BLaER1 (cell line): ENCODE measurements around the gene ANKRD28.
"Not testable (repeated sequence)": the region's sequence is repeated elsewhere in the genome, so short reads cannot be mapped to it uniquely, and the experiment has no call there.

Experiments
- H3K27ac ChIP-seq: shearing (Covaris generic); formaldehyde crosslinking; 2 replicates; pipeline ENCODE4 v1.8.1; 2022
- H3K27me3 ChIP-seq: shearing (Covaris generic); formaldehyde crosslinking; 2 replicates; pipeline ENCODE4 v1.8.1; 2022
- H3K36me3 ChIP-seq: shearing (Covaris generic); formaldehyde crosslinking; 2 replicates; pipeline ENCODE4 v1.8.1; 2022
- H3K4me1 ChIP-seq: shearing (Covaris generic); formaldehyde crosslinking; 2 replicates; pipeline ENCODE4 v1.8.1; 2022
- H3K4me2 ChIP-seq: shearing (Covaris generic); formaldehyde crosslinking; 2 replicates; pipeline ENCODE4 v1.8.1; 2022
- H3K4me3 ChIP-seq: shearing (Covaris generic); formaldehyde crosslinking; 2 replicates; pipeline ENCODE4 v1.8.1; 2022
- H3K9ac ChIP-seq: shearing (Covaris generic); formaldehyde crosslinking; 2 replicates; pipeline ENCODE4 v1.8.1; 2022
- H3K9me3 ChIP-seq: shearing (Covaris generic); formaldehyde crosslinking; 2 replicates; pipeline ENCODE4 v1.8.1; 2022
- H4K20me1 ChIP-seq: shearing (Covaris generic); formaldehyde crosslinking; 2 replicates; pipeline ENCODE4 v1.8.1; 2022
- Cebpa-rat ChIP-seq: shearing (Covaris generic); IDR thresholded peaks from 2 replicates; pipeline ENCODE4 v1.8.1; 2022

Gene ANKRD28

DNA sequence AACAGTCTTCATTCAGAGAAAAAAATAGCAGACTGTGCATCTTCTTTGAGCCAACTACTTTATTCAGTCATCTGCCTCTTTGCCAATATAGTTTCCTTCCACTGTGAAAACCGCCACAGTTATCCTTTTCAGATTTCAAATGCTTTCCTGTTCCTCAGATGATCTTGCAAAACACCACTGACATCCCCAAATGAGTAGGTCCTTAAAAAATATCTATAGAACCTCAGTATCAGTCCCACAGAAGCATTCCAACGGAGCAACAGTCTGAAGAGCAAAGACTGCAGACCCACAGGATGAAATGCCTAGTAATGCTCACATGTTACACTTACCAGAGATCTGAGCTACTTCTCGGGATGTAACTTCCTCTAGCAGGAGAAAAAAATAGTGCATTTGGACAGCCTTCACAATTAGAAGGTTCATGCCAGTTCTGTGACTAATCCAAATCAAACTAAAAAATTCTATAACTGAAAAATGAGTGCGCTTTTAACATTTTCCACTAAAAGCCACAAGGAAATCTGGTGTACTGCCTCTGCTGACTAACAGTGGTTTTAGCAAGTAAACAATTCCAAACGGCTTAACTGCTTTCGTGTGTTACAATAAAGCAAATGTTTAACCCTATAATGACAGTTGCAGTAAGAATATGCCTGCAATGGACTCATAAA lies at the start of gene ANKRD28:
ANKRD28 (minus strand) TSS at position 338 of the 662 bp plus-strand sequence. CDS start 1,458 bp downstream, outside the sequence.
- Histone ChIP-seq H3K27me3 (no peaks in the 10 kb centered on the region), H3K36me3 (peaks cover 3% of the 10 kb centered on the region; the same call in 1 of the 2 replicates), H3K27ac (peak within 1 kb of the TSS; percentile 75), H4K20me1 (peaks cover 5% of the 10 kb centered on the region; the same call in 1 of the 2 replicates), H3K4me2 (peak within 1 kb of the TSS; percentile 84), H3K9ac (peak within 1 kb of the TSS; percentile 76), H3K4me3 (peak within 1 kb of the TSS; percentile 66), H3K4me1 (peaks cover 83% of the 10 kb centered on the region), H3K9me3 (no peaks in the 10 kb centered on the region)
- no peak for TF ChIP-seq Cebpa-rat

DNA sequence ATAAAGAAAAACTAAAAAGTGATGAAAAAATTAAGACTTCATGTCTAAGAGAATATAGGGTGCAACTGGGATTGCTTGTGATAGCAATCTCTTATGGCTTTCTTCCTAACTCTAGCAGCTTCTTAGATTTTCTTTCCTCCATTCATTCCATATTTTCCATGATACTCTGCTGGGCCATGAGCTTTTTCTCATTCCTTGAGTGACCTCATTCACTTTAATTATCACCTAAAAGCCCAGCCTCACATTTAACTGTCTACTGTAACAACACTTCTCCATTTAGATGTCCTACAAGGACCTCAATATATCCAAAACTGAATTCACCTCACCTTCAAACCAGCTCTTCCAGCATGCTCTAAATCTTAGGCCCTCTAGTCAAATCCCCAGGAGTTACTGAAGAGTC lies 49.5 kb upstream of the ANKRD28 start:
- Histone ChIP-seq H3K27me3 (no peaks in the 10 kb centered on the region), H3K4me2 (no peak overlapping the region), H3K9ac (no peak overlapping the region), H3K9me3 (peaks cover 42% of the 10 kb centered on the region), H3K27ac (no peak overlapping the region), H3K4me1 (no peaks in the 10 kb centered on the region), H3K36me3 (peaks cover 22% of the 10 kb centered on the region), H4K20me1 (peaks cover 46% of the 10 kb centered on the region), H3K4me3 (no peak overlapping the region)
- no peak for TF ChIP-seq Cebpa-rat

DNA sequence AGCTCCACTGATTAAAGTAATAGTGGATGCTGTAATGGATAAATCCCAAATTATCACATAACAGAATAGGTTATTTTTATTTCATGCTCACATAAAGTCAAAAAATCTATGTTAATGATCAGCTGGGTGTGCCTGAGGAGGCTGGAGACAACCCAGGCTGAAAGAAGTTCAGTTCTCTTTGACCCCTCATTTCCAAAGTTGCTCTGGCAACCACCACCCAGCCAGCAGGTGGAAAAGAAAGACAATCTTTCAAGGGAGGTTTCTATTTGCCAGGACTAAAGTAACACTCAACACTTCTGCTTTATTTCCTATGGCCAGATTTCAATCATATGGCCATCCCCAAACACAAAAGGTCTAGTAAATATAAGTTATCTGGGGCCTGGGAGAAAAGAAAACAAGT lies 48.8 kb upstream of the ANKRD28 start:
- H3K36me3 ChIP-seq = peaks cover 18% of the 10 kb centered on the region
- H3K27ac ChIP-seq = no peak overlapping the region
- no peaks in the 10 kb centered on the region for H3K4me1 ChIP-seq
- no peaks in the 10 kb centered on the region for H3K27me3 ChIP-seq
- no peak overlapping the region for H3K9ac ChIP-seq
- H4K20me1 ChIP-seq = peaks cover 46% of the 10 kb centered on the region
- no peak overlapping the region for H3K4me3 ChIP-seq
- no peak for TF ChIP-seq Cebpa-rat
- H3K4me2 ChIP-seq = no peak overlapping the region
- peaks cover 42% of the 10 kb centered on the region for H3K9me3 ChIP-seq

DNA sequence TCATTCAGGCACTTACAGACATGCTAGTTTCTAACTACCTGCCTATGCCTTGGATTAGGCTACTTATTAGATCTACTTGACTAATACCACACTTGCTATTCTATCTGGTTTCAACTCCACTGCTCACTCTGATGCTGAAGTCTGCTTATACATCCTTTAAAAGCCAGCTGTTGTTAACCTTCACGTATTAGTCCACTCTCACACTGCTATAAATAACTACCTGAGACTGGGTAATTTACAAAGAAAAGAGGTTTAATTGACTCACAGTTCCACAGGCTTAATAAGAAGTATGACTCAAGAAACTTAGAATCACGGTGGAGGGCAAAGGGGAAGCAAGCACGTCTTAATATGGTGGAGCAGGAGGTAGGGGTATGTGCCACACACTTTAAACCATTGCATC lies 47.7 kb upstream of the ANKRD28 start:
- Histone ChIP-seq H3K27me3 (no peaks in the 10 kb centered on the region), H3K4me1 (no peaks in the 10 kb centered on the region), H3K36me3 (peaks cover 7% of the 10 kb centered on the region), H3K9me3 (peaks cover 42% of the 10 kb centered on the region), H3K9ac (no peak overlapping the region), H3K27ac (no peak overlapping the region), H3K4me3 (no peak overlapping the region), H4K20me1 (peaks cover 46% of the 10 kb centered on the region), H3K4me2 (no peak overlapping the region)
- no peak for TF ChIP-seq Cebpa-rat

DNA sequence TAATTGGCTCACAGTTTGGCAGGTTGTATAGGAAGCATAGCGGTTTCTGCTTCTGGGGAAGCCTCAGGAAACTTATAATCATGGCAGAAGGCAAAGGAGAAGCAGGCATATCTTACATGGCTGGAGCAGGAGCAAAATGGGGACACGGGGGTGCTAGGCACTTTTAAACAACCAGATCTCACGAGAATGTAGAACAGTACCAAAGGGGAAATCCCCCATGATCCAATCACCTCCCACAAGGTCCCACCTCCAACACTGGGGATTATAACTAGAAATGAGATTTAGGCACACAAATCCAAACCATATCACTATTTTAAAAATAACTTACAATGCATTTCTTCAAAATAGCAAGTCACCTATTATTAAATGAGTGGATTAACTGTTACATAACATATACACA lies 47.1 kb upstream of the ANKRD28 start:
- TF ChIP-seq Cebpa-rat = no peak
- H3K36me3 ChIP-seq = peaks cover 3% of the 10 kb centered on the region; the same call in 1 of the 2 replicates
- no peaks in the 10 kb centered on the region for H3K27me3 ChIP-seq
- no peak overlapping the region for H3K4me3 ChIP-seq
- peaks cover 45% of the 10 kb centered on the region for H3K9me3 ChIP-seq
- H3K4me2 ChIP-seq = no peak overlapping the region
- H3K27ac ChIP-seq = no peak overlapping the region
- peaks cover 46% of the 10 kb centered on the region for H4K20me1 ChIP-seq
- no peak overlapping the region for H3K9ac ChIP-seq
- no peaks in the 10 kb centered on the region for H3K4me1 ChIP-seq

DNA sequence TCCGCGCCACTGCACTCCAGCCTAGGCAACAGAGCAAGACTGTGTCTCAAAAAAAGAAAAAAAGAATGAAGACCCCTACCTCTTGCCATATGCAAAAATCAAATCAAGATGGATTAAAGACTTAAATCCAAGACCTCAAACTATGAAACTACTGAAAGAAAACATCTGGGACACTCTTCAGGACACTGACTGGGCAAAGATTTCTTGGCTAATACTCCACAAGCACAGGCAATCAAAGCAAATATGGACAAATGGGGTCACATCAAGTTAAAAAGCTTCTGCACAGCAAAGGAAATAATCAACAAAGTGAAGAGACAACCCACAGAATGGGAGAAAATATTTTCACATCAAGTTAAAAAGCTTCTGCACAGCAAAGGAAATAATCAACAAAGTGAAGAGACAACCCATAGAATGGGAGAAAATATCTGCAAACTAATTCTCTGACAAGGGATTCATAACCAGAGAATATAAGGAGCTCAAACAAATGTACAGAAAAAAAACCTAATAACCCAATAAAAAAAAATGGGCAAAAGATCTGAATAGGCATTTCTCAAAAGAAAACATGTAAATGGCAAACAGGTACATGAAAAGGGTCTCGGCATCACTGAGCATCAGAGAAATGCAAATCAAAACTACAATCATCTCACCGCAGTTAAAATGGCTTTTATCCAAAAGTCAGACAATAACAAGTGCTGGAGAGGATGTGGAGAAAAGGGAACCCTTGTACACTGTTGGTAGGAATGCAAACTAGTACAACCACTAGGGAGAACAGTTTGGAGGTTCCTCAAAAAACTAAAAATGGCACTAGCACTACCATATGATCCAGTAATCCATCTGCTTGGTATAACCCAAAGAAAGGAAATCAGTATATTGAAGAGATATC lies 43.6 kb upstream of the ANKRD28 start:
- Histone ChIP-seq H4K20me1 (peaks cover 22% of the 10 kb centered on the region), H3K9me3 (peaks cover 56% of the 10 kb centered on the region)
- H3K27me3 ChIP-seq, H3K27ac ChIP-seq, H3K4me2 ChIP-seq, H3K4me1 ChIP-seq, H3K9ac ChIP-seq, H3K4me3 ChIP-seq, H3K36me3 ChIP-seq: not testable (repeated sequence)

DNA sequence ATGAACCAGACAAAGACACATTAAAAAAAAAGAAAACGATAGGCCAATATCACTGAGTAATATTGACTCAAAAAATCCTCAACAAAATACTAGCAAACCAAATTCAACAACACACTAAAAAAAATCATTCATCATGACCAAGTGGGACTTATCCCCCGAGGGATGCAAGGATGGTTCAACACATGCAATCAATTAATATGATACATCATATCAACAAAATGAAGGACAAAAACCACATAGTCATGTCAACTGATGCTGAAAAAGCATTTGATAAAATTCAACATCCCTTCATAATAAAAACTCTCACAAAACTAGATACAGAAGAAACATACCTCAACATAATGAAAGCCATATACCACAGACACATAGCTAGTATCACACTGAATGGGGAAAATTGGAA lies 41.8 kb upstream of the ANKRD28 start:
- H3K27ac ChIP-seq = no peak overlapping the region
- H3K4me2 ChIP-seq = no peak overlapping the region
- H4K20me1 ChIP-seq = peaks cover 10% of the 10 kb centered on the region; the same call in 1 of the 2 replicates
- TF ChIP-seq Cebpa-rat = no peak
- no peaks in the 10 kb centered on the region for H3K27me3 ChIP-seq
- H3K36me3 ChIP-seq = no peaks in the 10 kb centered on the region
- peaks cover 56% of the 10 kb centered on the region for H3K9me3 ChIP-seq
- no peak overlapping the region for H3K9ac ChIP-seq
- H3K4me1 ChIP-seq = no peaks in the 10 kb centered on the region
- no peak overlapping the region for H3K4me3 ChIP-seq

DNA sequence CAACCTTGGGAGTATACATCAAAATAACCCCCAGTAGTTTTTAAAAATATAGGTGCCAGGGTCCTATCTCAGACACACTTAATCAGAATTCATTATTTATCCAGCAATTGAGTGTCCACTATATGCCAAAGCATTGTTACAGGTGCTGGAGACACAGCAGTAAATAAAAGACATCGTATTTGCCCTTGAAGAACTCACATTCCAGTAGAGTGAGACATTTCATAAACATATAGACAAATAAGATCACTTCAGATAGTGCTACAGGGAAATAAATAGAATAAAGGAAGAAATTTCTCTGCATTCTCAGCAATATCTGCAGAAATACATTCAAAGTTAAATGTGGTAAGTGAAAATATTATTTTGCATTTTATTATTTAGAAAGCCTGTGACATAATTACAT lies 34.1 kb upstream of the ANKRD28 start:
- no peaks in the 10 kb centered on the region for H3K36me3 ChIP-seq
- no peak overlapping the region for H3K27ac ChIP-seq
- peaks cover 70% of the 10 kb centered on the region for H4K20me1 ChIP-seq
- H3K4me2 ChIP-seq = no peak overlapping the region
- no peak overlapping the region for H3K4me3 ChIP-seq
- no peaks in the 10 kb centered on the region for H3K27me3 ChIP-seq
- no peaks in the 10 kb centered on the region for H3K4me1 ChIP-seq
- TF ChIP-seq Cebpa-rat = no peak
- H3K9ac ChIP-seq = no peak overlapping the region
- H3K9me3 ChIP-seq = peaks cover 5% of the 10 kb centered on the region

DNA sequence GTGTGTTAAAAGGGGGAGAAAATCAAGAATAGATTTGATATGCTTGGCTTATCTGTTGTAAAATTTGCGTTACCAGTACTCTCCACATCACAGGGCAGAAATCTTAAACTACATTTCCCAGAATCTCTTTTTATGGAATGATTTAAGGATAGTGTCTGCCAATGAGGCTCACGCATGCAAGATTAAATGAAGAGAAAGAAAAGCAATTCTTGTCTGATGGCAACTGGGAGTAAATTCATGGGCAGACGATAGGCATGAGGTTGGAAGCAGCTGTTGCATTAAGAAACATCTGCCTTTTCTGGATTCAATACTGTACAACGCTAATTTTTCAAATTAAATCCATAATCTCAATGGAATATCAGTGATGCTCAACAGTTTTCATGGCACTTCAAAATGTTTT lies 27.2 kb upstream of the ANKRD28 start:
- no peak overlapping the region for H3K4me3 ChIP-seq
- no peaks in the 10 kb centered on the region for H3K9me3 ChIP-seq
- no peak overlapping the region for H3K9ac ChIP-seq
- no peak for TF ChIP-seq Cebpa-rat
- no peaks in the 10 kb centered on the region for H3K27me3 ChIP-seq
- H3K36me3 ChIP-seq = no peaks in the 10 kb centered on the region
- H4K20me1 ChIP-seq = peaks cover 86% of the 10 kb centered on the region
- H3K4me2 ChIP-seq = no peak overlapping the region
- H3K4me1 ChIP-seq = no peaks in the 10 kb centered on the region
- no peak overlapping the region for H3K27ac ChIP-seq

DNA sequence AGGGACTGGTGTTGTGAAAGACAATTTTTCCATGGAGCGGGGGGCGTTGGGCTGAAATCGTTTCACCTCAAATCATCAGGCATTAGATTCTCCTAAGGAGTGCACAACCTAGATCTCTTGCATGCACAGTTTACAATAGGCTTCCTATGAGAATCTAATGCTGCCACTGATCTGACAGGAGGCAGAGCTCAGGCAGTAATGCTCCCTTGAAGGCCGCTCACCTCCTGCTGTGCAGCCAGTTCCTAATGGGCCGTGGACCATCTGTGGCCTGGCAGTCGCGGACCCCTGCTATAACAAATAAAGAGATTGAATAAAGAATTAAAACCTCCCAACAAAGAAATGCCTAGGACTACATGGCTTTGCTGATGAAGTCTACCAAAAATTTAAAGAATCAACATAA lies 25.3 kb upstream of the ANKRD28 start:
- H3K4me3 ChIP-seq = no peak overlapping the region
- H3K36me3 ChIP-seq = no peaks in the 10 kb centered on the region
- no peaks in the 10 kb centered on the region for H3K9me3 ChIP-seq
- H3K9ac ChIP-seq = no peak overlapping the region
- H3K27me3 ChIP-seq = no peaks in the 10 kb centered on the region
- TF ChIP-seq Cebpa-rat = no peak
- no peak overlapping the region for H3K4me2 ChIP-seq
- no peaks in the 10 kb centered on the region for H3K4me1 ChIP-seq
- peaks cover 89% of the 10 kb centered on the region for H4K20me1 ChIP-seq
- H3K27ac ChIP-seq = no peak overlapping the region
